HG03025 (cell line): Measurements from ENCODE around the gene ATXN1.
"Not testable (repeated sequence)": the region's sequence is repeated elsewhere in the genome, so short reads cannot be mapped to it uniquely, and the experiment has no call there.

Experiments used
- ATAC-seq: cut with Tn5 transposase; IDR thresholded peaks from one replicate; pipeline ENCODE4 v1.9.1; 2021; ENCODE audit warnings: mild to moderate bottlenecking, moderate library complexity; ENCODE audit not compliant: unreplicated experiment, low FRiP score

Gene ATXN1

DNA sequence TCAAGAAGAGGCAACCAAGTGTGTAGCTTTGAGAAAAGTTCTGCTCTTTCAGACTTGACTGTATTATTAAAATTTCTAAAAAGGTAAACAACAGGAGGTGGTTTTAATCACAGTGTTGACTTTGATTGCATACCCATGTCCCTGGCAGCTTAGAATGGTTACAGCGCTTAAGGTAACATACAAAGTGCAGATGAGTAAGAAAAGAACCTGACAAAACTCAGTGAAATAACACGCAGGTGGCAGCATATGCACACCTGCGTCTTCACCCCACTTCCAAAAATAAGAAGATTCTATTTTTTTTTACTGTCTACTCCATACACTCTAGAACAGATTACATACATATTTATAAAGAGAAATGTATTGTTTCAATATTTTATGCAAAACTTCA is 289.4 kb downstream of the ATXN1 start:
- no peak for ATAC-seq

DNA sequence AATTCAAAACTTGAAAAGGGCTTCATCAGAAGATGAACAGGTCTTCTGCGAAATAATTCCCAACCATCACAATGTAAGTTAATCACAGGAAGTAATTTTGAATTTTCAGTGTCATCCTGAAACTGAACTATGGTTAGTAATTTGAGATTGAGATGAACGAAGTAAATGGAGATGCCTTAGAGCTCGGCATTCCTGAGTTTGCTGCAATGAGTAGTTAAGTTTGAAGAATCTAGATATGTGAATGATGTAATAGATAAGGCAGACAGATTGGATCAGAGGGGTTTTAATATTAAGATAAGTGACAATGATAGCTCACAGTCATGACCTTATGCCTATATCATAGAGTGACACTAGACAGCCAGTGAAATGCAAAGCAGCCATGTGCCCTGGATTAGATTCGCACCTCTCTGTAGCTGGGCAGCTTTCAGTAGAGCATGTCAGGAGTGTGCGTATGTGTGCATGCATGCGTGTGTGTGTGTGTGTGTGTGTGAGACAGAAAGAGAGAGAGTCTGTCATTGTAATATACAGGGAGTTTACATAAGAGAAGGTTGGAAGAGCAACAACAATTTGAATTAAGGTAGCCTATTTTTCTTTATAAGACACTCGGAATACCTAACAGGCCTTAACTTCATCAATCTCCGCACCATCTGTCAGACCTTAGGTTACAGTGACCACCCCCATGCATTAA is 289.9 kb downstream of the ATXN1 start:
- ATAC-seq: no peak

DNA sequence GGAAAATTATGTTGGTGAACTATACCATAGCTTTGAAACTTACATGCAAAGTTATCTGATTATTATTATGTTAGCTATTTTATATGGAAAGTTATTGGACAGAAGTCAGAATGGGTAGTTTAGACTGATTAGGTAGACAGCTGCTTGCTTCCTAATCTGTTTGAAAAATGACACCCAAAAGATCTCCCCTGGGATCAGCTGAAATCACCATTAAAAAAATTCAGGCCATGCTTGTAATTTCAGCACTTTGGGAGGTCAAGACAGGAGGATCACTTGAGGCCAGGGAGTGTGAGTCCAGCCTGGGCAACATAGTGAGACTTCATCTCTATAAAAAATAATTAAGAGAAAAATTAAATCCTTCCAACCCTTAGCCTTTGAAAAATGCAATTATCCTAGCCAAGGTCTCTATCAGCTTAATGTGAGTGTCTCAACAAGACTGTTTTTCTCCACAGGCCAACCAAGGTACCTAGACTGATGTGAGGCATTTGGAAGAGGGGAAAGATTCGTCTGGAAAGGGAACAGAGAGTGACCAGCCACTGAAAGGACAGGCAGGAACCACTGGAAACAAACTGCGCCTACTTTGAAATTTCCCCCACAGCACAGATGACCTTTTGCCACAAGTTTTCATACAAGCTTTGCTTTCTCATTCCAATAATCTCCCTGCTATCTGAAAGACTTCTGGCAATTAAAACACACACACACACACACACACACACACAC is 290.6 kb downstream of the ATXN1 start:
- no peak for ATAC-seq

DNA sequence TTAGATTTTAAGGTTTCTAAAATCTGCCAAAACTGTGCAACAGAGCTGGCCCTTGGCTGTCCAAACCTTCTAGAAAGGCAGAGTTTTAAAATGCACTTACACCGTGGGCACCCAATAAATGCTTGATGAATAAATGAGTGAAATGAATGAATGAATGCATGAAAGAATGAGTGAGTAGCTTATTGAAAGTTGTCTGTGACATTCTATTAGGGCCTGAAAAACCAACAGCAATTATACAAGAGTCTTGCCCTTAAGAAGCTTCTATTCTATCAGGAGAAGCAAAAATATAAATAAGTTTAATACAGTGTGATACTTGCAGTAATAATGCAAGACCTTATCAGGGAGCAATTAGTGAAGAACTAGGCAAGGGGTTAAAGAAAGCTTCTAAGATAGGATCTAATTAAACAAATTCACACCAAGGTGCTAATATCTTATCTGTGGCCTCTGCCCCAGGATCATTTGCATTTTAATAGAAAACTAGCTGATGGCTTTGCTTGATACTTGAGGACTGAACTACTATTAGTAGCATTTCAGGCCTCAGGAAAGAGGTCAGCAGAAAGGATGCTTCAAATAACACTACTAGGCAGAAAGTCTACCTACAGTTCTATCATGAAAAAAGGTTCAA is 292.2 kb downstream of the ATXN1 start:
- no peak for ATAC-seq

DNA sequence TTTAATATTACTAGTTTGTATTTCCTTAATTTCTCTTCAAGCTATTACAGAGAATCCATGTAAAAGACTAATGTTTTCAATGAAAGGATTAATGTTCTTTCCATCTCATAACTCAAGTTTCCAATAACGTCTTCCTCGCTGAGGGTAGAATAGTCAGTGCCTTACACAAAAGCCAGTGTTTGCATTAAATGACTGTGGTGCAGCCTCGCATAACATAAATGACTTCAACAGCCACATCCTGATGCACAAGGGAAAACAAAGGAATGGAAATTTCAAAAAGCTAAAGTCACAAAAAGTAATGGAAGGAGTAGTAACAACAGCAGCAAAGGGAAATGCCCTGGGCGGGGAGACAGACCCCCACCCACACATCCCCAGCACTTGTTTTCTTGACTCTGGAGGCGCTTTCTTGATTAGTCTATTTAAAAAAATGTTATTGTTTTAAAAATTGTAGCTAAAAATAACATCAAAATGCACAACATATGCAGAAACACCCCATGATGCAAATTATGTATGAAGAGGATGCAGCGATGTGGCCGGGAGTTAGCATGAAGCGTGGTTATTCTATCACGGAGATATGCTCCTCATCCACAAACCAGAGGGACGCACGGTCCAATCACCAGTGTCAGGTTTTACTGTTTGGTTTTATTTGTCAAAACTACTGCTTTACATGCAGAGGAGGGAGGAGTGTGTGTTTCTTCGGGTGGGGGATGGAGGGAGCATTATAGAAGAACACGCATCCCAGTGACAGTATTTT is 294.3 kb downstream of the ATXN1 start:
- ATAC-seq: no peak

DNA sequence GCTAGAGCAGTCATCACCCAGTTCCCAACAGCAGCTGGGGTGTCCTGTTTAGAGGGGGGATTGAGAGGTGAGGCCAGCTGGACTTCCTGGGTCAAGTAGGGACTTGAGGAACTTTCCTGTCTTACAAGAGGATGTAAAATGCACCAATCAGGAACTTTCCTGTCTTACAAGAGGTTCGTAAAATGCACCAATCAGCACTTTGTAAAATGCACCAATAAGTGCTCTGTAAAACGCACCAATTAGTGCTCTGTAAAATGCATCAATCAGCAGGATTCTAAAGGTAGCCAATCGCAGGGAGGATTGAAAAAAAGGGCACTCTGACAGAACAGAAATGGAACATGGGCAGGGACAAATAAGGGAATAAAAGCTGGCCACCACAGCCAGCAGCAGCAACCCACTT is 297.2 kb downstream of the ATXN1 start:
- ATAC-seq: no peak

DNA sequence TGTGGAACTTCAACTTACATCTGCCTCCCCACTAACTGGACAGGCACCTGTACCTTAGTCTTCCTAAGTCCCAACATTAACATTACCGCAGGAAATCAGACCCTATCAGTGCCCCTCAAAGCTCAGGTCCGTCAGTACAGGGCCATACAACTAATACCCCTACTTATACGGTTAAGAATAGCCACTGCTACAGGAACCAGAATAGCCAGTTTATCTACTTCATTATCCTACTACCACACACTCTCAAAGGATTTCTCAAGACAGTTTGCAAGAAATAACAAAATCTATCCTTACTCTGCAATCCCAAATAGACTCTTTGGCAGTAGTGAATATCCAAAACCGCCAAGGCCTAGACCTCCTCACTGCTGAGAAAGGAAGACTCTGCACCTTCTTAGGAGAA is 298.0 kb downstream of the ATXN1 start:
- ATAC-seq: not testable (repeated sequence)

DNA sequence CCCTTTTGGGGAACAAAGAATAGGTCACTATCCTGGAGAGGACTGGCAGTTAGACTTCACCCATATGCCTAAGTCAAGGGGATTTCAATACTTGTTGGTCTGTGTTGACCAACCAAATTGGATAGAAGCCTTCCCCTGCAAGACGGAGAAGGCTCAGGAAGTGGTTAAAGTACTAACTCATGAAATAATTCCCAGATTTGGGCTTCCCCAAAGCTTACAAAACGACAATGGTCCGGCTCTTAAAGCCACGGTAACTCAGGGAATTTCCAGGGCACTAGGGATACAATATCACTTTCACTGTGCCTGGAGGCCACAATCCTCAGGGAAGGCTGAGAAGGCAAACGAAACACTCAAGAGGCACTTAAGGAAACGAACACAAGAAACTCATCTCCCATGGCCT is 299.8 kb downstream of the ATXN1 start:
- ATAC-seq: no peak

DNA sequence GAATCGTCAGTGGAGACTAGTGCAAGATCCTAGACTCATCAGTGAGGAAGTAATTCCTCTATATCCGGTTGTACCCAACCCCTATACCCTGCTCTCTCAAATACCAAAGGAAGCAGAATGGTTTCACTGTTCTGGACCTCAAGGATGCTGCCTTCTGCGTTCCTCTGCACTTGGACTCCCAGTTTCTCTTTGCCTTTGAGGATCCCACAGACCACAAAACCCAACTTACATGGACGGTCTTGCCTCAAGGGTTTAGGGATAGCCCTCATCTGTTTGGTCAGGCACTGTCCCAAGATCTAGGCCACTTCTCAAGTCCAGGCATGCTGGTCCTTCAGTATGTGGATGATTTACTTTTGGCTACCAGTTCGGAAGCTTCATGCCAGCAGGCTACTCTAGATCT is 301.8 kb downstream of the ATXN1 start:
- ATAC-seq: not testable (repeated sequence)

DNA sequence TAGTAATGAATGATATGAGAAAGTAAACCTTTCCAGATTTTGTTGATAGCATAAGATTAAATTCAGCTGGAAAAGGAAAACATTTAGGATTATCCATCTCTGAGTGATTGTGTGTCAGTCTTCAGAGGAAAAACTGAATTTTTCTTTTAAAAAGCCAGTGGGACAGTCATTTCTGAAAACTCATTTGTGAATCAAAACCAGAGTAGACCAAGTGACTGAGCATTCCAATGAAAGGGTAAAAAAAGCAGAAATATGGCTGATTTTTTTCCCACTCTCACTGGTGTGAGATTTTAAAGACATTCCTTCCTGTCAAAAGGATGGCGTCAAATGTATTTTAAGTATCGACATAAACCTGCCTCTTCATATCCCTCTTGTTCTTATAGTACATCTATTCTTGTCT is 308.9 kb downstream of the ATXN1 start:
- no peak for ATAC-seq

DNA sequence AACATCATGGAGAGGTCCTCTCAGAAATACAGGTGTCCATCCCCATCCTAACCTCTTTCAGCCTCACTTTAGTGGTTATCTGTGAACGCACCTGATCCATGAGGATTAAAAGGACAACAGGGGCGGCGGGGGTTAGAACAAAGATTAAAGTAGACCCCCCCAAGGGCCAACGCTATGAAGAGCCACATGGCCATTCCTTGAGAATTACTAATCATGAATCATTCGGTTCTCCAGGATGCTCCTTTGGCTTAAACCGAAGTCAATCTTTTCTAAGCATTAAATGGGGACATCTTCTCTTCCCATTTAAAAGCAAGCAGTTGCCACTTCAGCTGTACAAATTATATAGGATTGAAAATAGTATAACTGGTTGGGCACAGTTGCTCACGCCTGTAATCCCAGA is 310.4 kb downstream of the ATXN1 start:
- ATAC-seq: no peak

DNA sequence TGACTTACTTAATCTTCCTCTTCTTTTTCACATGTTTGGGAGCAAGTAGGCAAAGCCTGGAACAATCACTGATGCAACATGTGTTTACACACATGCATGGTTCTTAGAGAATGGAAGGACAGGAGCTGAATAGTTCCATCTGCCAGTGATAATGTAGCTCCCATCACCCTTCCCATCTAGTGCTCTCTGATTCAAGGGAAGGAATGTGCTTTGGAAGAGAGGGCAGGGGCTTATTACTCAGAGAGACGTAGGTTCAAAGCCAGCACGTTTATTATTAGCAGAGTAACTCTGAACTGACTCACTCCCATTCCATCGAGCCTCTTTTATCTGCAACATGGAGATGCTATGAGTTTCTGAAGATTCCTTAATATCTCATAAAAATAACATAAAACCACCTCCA is 311.0 kb downstream of the ATXN1 start:
- ATAC-seq: no peak

DNA sequence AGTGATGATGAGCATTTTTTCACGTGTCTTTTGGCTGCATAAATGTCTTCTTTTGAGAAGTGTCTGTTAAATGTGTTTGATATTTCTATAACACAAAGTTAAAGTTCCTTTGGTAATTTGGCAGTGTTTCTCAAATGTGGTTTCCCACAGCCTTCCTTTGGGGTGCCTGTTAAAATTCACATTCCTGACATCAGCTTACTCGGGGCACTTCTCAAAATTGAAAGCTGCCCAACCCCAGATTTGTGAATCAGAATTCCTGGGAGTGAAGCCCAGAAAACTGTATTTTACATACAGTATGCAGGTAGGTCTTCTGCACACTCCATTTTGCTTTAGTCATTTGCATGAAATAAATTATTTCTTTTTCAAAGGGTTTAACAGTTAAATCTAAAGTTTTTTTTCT is 315.0 kb downstream of the ATXN1 start:
- no peak for ATAC-seq

DNA sequence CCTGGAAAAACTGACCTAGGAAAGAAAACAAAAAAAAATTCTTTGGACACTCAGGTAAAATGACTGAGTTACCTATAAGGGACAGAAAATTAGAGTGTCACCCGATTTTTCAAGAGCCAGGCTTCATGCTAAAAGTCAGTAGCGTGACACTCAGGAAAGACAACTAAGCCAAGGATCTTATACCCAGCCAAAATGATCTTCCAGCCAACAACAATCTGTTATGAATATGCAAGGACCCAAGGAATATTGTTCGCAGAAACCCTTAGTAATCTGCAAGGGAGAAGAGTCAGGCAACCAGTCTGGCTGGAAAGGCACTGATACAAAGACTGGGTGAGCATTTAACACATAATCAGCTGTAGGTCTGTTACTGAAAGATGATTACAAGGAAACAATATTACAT is 319.2 kb downstream of the ATXN1 start:
- ATAC-seq: no peak

DNA sequence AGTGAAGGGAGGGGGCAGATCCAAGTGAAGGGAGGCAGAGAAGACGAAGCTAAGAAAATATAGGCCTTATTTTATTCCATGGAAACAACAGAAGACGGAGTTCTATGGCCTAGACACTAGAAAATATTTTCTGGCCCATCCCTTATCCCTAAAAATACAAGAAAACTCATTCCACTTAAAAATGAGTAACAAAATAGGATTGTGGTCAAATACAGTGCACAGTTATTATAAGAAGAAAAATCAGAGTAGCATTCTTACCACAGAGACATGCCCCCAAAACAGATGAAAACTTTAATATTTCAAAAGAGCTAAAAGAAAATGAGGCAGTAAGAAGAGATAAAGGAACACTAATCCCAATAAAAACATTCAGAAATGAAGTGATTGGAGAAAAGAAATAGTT is 320.0 kb downstream of the ATXN1 start:
- no peak for ATAC-seq

DNA sequence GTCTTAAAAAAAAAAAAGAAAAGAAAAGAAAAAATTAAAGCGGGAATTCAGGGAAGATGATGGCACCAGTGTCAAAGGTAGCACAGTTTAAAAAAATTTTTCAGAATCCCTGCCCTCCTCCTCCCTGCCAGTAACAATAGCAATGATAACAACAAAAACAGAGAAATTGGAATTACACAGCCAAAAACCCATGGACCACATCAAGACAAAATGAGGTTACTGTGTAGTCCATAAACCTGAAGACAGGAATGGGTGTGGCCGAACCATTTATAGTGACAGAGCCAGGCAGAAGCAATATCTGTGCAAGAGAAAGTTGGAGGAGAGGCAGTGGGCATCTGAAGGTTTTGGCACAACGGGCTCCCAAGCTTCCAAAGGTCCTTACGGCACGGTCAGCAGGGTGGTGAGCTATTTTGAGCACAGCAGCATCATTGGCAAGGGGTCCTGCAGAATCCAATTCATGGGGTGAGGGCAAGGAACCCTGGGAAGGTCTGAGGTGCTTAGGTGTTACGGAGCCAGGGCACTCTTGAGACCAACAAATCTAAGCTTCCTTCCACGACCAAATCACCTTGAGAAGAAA is 320.5 kb downstream of the ATXN1 start:
- no peak for ATAC-seq

DNA sequence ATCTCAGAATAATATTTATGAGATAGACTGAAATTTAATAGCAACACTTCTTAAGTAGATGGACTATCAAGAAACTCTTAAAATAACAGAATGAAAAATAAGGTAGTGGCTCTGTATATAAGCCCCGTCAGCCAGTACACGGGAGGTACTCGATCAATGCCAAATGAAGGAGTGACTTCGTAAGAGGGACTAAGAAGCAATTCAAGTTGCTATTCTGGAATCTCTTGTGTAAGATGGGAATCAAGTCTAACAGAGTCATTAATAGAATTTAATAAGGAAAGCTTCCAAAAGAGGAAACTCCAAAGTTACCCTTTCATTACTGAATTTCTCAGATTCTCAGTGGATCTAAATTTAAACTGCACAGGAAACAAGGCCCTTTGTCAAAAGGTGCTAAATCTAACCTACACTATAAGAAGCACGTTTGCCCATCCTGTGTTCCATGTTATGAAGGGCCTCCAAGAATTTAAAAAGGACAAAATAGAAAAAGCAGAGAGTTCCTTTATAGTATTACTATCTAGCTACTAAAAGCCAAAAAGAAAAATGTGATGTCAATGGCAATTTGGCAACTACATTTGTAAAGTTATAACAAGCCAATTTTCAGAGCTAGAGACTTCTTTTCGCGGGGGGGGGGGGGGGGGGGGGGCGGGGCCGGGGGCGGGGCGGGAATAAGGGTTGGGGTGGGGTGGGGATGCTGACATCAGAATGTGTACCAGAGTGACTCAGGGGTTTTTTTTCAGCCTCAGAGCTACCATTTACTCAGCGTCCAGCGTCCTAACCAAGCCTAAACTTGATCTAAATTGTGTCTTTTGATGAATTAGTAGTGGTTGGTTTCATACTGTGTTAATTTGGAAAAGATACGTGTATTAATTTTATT is 322.3 kb downstream of the ATXN1 start:
- ATAC-seq: no peak

DNA sequence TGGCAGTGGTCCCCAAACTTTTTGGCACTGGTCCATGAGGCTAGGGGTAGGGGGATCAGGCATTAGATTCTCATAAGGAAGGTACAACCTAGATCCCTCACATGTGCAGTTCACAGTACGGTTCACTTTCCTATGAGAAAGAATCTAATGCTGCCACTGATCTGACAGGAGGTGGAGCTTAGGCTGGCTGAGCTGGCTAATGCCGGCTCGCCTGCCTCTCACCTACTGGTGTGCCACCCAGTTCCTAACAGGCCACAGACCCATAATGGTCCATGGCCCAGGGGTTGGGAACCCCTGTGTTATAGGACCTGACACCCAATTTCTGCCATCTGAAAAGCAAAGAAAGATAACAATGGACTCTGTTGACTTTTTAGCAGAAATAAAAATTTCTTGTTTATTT is 323.3 kb downstream of the ATXN1 start:
- ATAC-seq: no peak

DNA sequence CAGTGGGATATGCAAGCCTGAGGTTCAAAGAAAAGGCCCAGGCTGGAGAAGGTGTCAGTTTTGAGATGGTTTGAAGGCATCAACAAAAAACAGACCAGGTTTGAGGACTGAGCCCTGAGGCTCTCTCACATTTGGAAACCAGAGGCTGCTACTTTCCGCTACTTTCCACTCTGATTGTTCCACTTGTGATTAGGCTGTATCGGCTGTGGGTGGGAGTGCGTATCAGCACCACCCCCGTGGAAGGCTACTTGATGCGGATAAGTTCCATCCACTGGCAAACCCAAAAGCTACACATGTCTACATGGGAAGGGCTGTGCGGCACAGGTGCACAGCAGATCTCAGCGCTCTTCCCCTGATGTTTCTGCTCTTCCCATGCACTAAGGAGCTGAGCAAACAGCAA is 324.2 kb downstream of the ATXN1 start:
- ATAC-seq: no peak

DNA sequence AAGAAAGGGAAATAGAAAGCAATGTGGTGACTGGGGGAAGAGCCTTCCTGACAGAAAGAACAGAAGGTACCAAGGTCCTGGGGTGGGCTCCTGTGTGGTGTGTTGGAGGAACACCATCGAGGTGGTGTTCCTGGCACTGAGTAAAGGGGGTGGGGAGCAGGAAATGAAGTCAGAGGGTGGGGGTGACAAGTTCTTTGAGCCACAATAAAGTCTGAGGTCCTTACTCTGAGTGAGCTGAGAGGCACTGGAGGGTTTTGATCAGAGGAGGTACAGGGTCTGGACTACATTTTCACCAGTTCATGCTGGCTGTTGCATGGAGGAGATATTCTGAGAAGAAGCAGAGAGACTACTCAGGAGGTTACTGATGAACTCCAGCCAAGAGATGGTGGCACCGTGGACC is 324.7 kb downstream of the ATXN1 start:
- ATAC-seq: no peak
